ENCODE data around the gene SAMD4B. TPM values are rescaled to one million over a fixed set of nuclear protein-coding genes. Genes with fewer than 3 reads are reported as not detected.

Gene SAMD4B
- total RNA-seq, 2 donors from 2014 or later: 41.5 to 77.8 TPM

DNA sequence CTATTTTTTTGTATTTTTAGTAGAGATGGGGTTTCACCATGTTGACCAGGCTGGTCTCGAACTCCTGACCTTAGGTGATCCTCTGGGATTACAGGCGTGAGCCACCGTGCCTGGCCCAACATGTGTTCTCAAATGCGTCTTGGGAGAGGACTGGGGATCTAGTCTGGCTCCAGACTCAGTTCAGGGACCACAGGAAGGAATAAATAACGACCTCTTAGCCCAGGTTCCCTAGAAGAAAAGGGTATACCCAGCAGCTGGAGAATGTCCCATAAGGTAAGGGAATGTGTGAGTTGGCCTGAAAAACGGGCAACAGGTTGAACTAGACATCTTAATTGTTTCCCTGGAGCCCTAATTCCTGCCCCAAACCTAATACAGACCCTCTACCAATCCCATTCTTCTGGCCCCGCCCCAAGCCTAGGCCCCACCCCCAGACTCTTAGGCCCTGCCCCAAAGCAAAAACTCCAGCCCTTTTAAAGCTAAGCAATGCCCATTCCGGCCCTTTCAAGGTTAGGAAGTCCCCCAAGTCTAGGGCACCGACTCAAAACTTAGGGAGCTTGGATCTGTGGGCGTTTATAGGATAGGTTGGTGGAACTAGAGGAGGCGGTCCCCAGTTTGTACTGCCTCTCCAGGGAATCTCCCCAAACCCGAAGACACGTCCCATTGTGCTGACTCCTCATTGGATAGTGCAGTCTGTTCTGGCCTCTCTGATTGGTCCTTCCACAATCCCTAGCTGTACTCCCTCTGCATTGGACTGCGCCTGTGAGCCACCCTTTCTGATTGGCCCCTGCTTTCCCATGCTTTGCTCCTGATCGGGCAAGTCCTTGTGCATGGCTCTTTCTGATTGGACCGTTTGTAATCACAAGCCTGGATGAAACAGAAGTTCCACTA lies 16.2 kb upstream of the SAMD4B start:
- intact Hi-C loops (cut with DNase I): loop anchor here (5.0 kb wide), 1 partner anchor 214 kb away; no protein-coding TSS in a partner anchor
- 73 to 76% methylated on average over 16 of the region's 16 CpGs for WGBS, 2 donors
- H3K27me3 ChIP-seq: no peaks in the 10 kb centered on the region
- no peaks in the 10 kb centered on the region for H3K9me3 ChIP-seq
- H3K4me1 ChIP-seq: peaks cover 24% of the 10 kb centered on the region
- no peak overlapping the region for H3K4me3 ChIP-seq
- no peaks in the 10 kb centered on the region for H3K36me3 ChIP-seq (replicated peaks in 1 of 2; ENCODE audit: insufficient read depth in 1 of 2, low read depth in 2 of 2)
- ATAC-seq: no peak
- H3K27ac ChIP-seq: no peak overlapping the region
- no peak for DNase-seq
- TF ChIP-seq, protein P1, sequence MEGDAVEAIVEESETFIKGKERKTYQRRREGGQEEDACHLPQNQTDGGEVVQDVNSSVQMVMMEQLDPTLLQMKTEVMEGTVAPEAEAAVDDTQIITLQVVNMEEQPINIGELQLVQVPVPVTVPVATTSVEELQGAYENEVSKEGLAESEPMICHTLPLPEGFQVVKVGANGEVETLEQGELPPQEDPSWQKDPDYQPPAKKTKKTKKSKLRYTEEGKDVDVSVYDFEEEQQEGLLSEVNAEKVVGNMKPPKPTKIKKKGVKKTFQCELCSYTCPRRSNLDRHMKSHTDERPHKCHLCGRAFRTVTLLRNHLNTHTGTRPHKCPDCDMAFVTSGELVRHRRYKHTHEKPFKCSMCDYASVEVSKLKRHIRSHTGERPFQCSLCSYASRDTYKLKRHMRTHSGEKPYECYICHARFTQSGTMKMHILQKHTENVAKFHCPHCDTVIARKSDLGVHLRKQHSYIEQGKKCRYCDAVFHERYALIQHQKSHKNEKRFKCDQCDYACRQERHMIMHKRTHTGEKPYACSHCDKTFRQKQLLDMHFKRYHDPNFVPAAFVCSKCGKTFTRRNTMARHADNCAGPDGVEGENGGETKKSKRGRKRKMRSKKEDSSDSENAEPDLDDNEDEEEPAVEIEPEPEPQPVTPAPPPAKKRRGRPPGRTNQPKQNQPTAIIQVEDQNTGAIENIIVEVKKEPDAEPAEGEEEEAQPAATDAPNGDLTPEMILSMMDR (IDR thresholded peaks at IDR 0.05): no peak
- TF ChIP-seq POLR2A (IDR thresholded peaks at IDR 0.05): no peak

- Histone ChIP-seq H3K9me3 (no peaks in the 10 kb centered on the region), H3K27me3 (no peaks in the 10 kb centered on the region), H3K4me3 (no peak overlapping the region), H3K27ac (no peak overlapping the region), H3K36me3 (replicated peaks in 1 of 2; ENCODE audit: insufficient read depth in 1 of 2, low read depth in 2 of 2) (no peaks in the 10 kb centered on the region), H3K4me1 (peaks cover 24% of the 10 kb centered on the region)
- intact Hi-C loops (cut with DNase I): loop anchor here (5.0 kb wide), 1 partner anchor 215 kb away; no protein-coding TSS in a partner anchor
- WGBS, 2 donors: 52 to 53% methylated on average over 16 of the region's 16 CpGs
- no peak for DNase-seq
- TF ChIP-seq, protein P1 (IDR thresholded peaks at IDR 0.05): no peak
- no peak for TF ChIP-seq POLR2A (IDR thresholded peaks at IDR 0.05)
- ATAC-seq: no peak
Measured at GRCh38 chr19:39327363-39328045, 14.7 kb upstream of the SAMD4B start.

- intact Hi-C loops (cut with DNase I): loop anchor here (5.0 kb wide), 1 partner anchor 216 kb away; no protein-coding TSS in a partner anchor
- Histone ChIP-seq H3K4me1 (peaks cover 24% of the 10 kb centered on the region), H3K4me3 (no peak overlapping the region), H3K27me3 (no peaks in the 10 kb centered on the region), H3K27ac (peak overlapping the region in 1 of 4 donors; percentile 23), H3K36me3 (replicated peaks in 1 of 2; ENCODE audit: insufficient read depth in 1 of 2, low read depth in 2 of 2) (no peaks in the 10 kb centered on the region), H3K9me3 (no peaks in the 10 kb centered on the region)
- no peak for TF ChIP-seq POLR2A (IDR thresholded peaks at IDR 0.05)
- TF ChIP-seq, protein P1 (IDR thresholded peaks at IDR 0.05): peak; percentile 91 to 99 (median 96)
- DNase-seq: peak; percentile 85 to 92 (median 90)
- 21 to 22% methylated on average over 17 of the region's 17 CpGs for WGBS, 2 donors
- ATAC-seq: peak; percentile 89
Measured at GRCh38 chr19:39328046-39328705, 14.0 kb upstream of the SAMD4B start.

- TF ChIP-seq, protein P1 (IDR thresholded peaks at IDR 0.05): no peak
- TF ChIP-seq POLR2A (IDR thresholded peaks at IDR 0.05): no peak
- 86 to 88% methylated on average over 7 of the region's 7 CpGs for WGBS, 2 donors
- H3K27me3 ChIP-seq: no peaks in the 10 kb centered on the region
- DNase-seq (no peak), ATAC-seq (no peak)
- peaks cover 24% of the 10 kb centered on the region for H3K4me1 ChIP-seq
- H3K36me3 ChIP-seq (replicated peaks in 1 of 2; ENCODE audit: insufficient read depth in 1 of 2, low read depth in 2 of 2): no peaks in the 10 kb centered on the region
- peak overlapping the region in 1 of 4 donors; percentile 18 for H3K27ac ChIP-seq
- intact Hi-C loops (cut with DNase I): loop anchor here (5.0 kb wide), 1 partner anchor 218 kb away; no protein-coding TSS in a partner anchor
- no peak overlapping the region for H3K4me3 ChIP-seq
- H3K9me3 ChIP-seq: no peaks in the 10 kb centered on the region
Measured at GRCh38 chr19:39329948-39330347, 12.3 kb upstream of the SAMD4B start.

Data from body of pancreas (tissue), 4 donors.